ENCODE data around the gene FUT9.

DNA sequence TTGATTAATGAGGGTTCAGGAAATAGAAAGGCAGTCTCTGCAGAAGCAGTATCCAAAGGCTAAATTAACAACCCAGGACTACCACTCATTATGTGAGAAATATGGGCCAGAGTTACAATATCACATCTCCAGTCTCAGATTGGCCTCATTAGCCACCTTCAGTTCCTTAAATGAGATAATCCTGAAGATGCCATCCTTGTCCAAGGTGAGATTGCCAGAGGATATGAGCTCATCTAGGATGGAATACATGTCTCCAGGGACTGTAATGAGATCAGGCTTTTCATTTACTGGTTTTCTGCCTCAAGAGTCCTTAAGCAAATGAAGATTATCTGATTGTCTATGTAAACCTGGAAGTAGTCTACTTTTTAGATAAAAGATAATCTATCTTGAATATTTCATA is 196.3 kb downstream of the FUT9 start:
- TF ChIP-seq, protein P1, sequence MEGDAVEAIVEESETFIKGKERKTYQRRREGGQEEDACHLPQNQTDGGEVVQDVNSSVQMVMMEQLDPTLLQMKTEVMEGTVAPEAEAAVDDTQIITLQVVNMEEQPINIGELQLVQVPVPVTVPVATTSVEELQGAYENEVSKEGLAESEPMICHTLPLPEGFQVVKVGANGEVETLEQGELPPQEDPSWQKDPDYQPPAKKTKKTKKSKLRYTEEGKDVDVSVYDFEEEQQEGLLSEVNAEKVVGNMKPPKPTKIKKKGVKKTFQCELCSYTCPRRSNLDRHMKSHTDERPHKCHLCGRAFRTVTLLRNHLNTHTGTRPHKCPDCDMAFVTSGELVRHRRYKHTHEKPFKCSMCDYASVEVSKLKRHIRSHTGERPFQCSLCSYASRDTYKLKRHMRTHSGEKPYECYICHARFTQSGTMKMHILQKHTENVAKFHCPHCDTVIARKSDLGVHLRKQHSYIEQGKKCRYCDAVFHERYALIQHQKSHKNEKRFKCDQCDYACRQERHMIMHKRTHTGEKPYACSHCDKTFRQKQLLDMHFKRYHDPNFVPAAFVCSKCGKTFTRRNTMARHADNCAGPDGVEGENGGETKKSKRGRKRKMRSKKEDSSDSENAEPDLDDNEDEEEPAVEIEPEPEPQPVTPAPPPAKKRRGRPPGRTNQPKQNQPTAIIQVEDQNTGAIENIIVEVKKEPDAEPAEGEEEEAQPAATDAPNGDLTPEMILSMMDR (conservative IDR thresholded peaks at IDR 0.05 in 1 of 2, IDR thresholded peaks at IDR 0.05 in 1 of 2; ENCODE audit: low read depth in 1 of 2, low read length in 2 of 2): no peak
- TF ChIP-seq EZH2 (IDR thresholded peaks at IDR 0.05; ENCODE audit: low read length, missing control alignments): no peak
